Naive thymus-derived CD8-positive, alpha-beta T cell (primary cell): Measurements from ENCODE around the gene ANKRD13D. TPM values are rescaled to one million over a fixed set of nuclear protein-coding genes. Genes with fewer than 3 reads are reported as not detected.
A peak's percentile ranks its signal among the peaks of the same experiment; 100 is the strongest.

Experiments
- ATAC-seq, 2 donors: fragments of 150-1000 bp; cut with Tn5 transposase in 1 of 2; sonication (Bioruptor Pico), chemical (Tn5 transposase) in 1 of 2; 1 replicate in 1 of 2; 2 replicates in 1 of 2; pipeline ENCODE4 v1.10.0; 2021; ENCODE audit warnings: mild to moderate bottlenecking in 2 of 2, moderate library complexity in 2 of 2
- POLR2A ChIA-PET: fragments of 350-600 bp; sonication (Branson Sonifier 250); formaldehyde crosslinking; loops from one replicate; lab custom pipeline; 2021; ENCODE audit warnings: antibody characterized with exemption; lab: Charles Lee
- DNase-seq, 10 donors: peaks; one replicate each; pipeline versions ENCODE4 v3.0.0 to v3.0.0-alpha.2; 2020 to 2022
- H3K27ac Mint-ChIP-seq, 10 donors: one replicate each; pipeline ENCODE4 v1.8.0; 2020 to 2022; ENCODE audit warnings: mild to moderate bottlenecking in 10 of 10, mixed read lengths in 10 of 10, moderate library complexity in 4 of 10, inconsistent platforms in 1 of 10
- H3K27me3 Mint-ChIP-seq, 5 donors: one replicate each; pipeline ENCODE4 v1.8.0; 2021 to 2022; ENCODE audit warnings: mixed read lengths in 5 of 5
- H3K36me3 Mint-ChIP-seq, 3 donors: one replicate each; pipeline ENCODE4 v1.8.0; 2020 to 2022; ENCODE audit warnings: mixed read lengths in 3 of 3, mild to moderate bottlenecking in 2 of 3, inconsistent platforms in 1 of 3
- H3K4me1 Mint-ChIP-seq, 4 donors: one replicate each; pipeline ENCODE4 v1.8.0; 2021 to 2022; ENCODE audit warnings: mixed read lengths in 4 of 4
- H3K4me3 Mint-ChIP-seq, 10 donors: one replicate each; pipeline ENCODE4 v1.8.0; 2020 to 2022; ENCODE audit warnings: mild to moderate bottlenecking in 10 of 10, mixed read lengths in 10 of 10, moderate library complexity in 6 of 10, inconsistent platforms in 1 of 10
- H3K9me3 Mint-ChIP-seq, 9 donors: one replicate each; pipeline ENCODE4 v1.8.0; 2020 to 2022; ENCODE audit warnings: mixed read lengths in 9 of 9, mild to moderate bottlenecking in 3 of 9, inconsistent platforms in 1 of 9, moderate library complexity in 1 of 9
- polyA plus RNA-seq, 3 donors: library from polyadenylated mRNA; unstranded; fragments of 300-500 nt; fragmentation: Illumina TruSeq; gene quantifications; one replicate each; pipeline ENCODE4 v1.2.3, GENCODE V29; 2021
- total RNA-seq, 8 experiments: library from RNA in 2 of 8; stranded (reverse) in 2 of 8; gene quantifications; one replicate each; pipeline ENCODE4 v1.2.3 and lab custom pipeline; 2021 to 2026

The ANKRD13D gene
- 100 to 1,000 TPM; 189 to 206 TPM for total RNA-seq
- 10 to 100 TPM in 2 of 3 donors, 1 to 10 TPM in 1; 6.0 to 18.3 (median 10.1) TPM for polyA plus RNA-seq
- 55.0 to 164 (median 104) reads per million in 6 experiments for total RNA-seq (lab: John Stamatoyannopoulos, UW)

DNA sequence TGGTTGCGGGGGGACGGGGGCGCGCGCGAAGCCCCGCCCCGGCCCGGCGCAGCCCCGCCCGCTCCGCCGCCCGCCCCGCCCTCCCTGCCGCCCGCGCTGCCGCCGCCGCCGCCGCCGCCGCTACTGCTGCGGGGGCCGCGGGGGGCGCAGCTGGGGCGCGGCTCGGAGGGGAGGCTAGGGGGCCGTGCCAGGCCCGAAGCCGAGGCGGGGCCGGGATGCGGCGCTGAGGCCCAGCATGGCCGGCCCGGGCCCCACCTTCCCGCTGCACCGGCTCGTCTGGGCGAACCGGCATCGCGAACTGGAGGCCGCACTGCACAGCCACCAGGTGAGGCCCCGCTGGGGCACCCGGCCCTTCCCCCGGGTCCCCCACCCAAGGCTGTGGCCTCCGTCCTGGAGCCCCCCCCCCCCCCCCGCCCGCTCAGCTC lies at the start of gene ANKRD13D:
Gene ANKRD13D (plus strand): TSS at position 78 of the 425 bp plus-strand sequence. CDS start 158 bp downstream, at position 236.
- ATAC-seq (peak; percentile 44 to 46), DNase-seq (peak in 2 of 10 donors; percentile 73)
- Mint-ChIP-seq H3K4me1 (peaks cover 24 to 77% (median 62%) of the 10 kb centered on the region in 4 donors), H3K36me3 (peaks cover 0 to 54% (median 9%) of the 10 kb centered on the region in 3 donors), H3K27me3 (no peaks in the 10 kb centered on the region), H3K27ac (peak within 1 kb of the TSS; percentile 97 to 100 (median 98)), H3K4me3 (peak within 1 kb of the TSS; percentile 87 to 93 (median 90)), H3K9me3 (no peaks in the 10 kb centered on the region)
- POLR2A ChIA-PET, result interaction anchor here (1.1 to 49.2 kb wide), 14 partner anchors 10 to 194 kb away, joined by 3 to 2293 read pairs (median 10); partner anchors contain the start of genes AIP, ANKRD13D, GRK2 and KDM2A

DNA sequence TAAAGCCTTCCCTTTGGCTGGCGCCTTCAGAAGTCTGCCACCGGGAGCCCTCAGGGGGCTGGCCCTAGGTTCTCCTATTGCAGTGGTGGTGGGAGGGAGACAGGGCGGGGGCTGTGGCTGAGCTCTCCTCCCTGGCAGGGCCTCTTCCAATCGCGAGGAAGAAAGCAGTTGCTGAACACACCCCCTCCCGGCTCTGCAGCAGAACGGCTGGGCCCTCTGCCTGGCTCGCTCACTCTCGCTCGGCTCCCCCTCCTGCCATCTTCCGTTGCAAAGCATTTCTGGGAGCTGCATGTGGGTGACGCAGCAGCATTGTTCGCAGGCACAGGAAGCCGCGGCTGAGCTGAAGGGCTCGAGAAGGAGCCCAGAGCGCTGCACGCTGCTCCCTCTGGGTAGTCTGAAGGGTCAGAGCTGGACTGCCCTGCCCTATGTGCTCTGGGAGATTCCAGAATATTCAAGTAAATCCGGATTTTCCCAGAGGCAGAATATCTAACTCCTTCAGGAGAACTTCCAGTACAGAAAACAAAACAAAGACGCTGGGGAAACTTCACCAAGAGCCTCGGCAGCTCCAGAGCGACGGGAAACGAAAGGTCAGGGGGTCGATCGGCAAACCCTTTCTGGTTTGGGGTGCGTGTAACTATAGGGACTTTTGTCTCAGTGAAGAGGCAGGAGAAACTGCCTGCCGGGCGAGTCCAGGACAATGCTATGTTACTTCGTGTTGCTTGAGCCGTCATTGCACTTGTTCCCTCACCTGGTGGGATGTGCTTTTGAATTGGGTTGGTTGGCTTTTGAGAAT lies 49.1 kb upstream of the ANKRD13D start:
- Mint-ChIP-seq H3K27ac (peak overlapping the region; percentile 97 to 100 (median 100)), H3K4me1 (peaks cover 37 to 61% (median 54%) of the 10 kb centered on the region in 4 donors)

DNA sequence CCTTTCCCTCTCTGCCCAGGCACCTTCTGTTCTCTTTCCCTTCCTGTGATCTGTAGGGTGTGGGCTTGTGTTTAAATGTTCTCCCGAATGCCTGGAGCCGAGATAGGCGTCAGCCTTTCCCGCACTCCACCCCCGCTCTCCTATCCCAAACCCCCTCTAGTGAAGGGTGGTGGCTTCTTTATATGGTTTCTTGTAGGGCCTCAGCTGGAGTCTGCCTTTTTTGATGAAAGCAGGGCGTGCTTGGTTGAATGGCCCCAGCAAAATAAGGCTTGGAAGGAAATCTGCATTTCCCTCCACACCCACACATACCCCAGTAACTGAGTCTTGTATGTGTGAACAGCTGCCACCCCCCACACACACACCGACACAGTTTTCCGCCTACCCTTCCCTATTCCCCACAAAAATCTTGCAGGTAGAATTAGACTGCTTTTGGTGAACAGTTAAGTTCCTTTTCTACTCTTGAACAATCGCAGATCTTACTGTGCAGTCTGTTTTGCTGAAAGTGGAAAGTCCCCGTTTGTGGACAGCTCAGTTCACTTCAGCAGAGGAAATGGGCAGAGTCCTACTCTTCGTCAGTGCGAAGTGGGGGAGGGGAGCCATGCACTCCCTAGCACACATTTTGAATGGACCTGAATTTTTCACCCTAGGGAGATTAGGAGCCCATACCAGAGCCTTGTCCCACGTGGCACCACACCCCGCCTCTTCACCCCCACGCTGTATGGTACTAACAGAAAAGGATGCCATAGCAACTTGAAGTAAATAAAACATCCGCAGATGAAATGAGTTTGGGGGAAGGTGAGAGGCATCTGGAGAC lies 48.3 kb upstream of the ANKRD13D start:
- Mint-ChIP-seq H3K27me3 (no peaks in the 10 kb centered on the region), H3K4me1 (peaks cover 42 to 66% (median 59%) of the 10 kb centered on the region in 4 donors), H3K9me3 (no peaks in the 10 kb centered on the region), H3K27ac (peak overlapping the region; percentile 97 to 100 (median 100)), H3K4me3 (peak overlapping the region; percentile 94 to 100 (median 98)), H3K36me3 (peaks cover 8 to 49% (median 15%) of the 10 kb centered on the region in 3 donors)
- DNase-seq (peak; percentile 68 to 91 (median 84)), ATAC-seq (peak; percentile 39 to 54)
- POLR2A ChIA-PET, result interaction anchor here (0.6 to 3.0 kb wide), 30 partner anchors 10 to 847 kb away, joined by 3 to 34 read pairs (median 6); partner anchors contain the start of genes ANKRD13D, GRK2, KDM2A and POLD4

More for the DNA sequence above, 49.1 kb upstream of the ANKRD13D start:
- H3K9me3 Mint-ChIP-seq, result no peaks in the 10 kb centered on the region
- DNase-seq, result peak; percentile 87 to 98 (median 96)
- peak overlapping the region; percentile 94 to 100 (median 98) for H3K4me3 Mint-ChIP-seq
- peak; percentile 85 to 86 for ATAC-seq
- H3K27me3 Mint-ChIP-seq, result no peaks in the 10 kb centered on the region
- peaks cover 8 to 43% (median 13%) of the 10 kb centered on the region in 3 donors for H3K36me3 Mint-ChIP-seq
- POLR2A ChIA-PET, result interaction anchor here (0.6 to 3.0 kb wide), 34 partner anchors 9 to 848 kb away, joined by 3 to 34 read pairs (median 5); partner anchors contain the start of genes ANKRD13D, CLCF1, GRK2 and GSTP1

DNA sequence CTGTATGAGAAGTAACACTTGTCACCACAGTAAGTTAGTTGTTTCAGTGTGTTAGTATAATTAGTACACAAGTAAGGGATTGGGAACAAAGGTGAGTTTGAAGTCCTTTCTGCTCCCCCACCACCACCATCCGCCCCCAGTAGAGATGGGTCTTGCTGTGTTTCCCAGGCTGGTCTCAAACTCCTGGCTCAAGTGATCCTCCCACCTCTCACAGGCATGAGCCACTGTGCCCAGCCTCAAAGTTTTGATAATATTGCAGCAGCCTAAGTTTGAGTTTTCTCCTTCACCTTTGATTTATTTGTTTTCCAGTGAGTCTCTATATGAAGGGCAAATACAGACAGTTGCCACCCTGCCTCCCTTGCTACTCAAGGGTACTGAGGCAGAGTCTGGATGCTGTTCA lies 46.6 kb upstream of the ANKRD13D start:
- POLR2A ChIA-PET, result interaction anchor here (0.6 to 1.0 kb wide), 3 partner anchors 11 to 410 kb away, joined by 3 to 6 read pairs (median 4); no protein-coding TSS in a partner anchor
- Mint-ChIP-seq H3K4me1 (peaks cover 42 to 70% (median 61%) of the 10 kb centered on the region in 4 donors), H3K36me3 (peaks cover 8 to 65% (median 15%) of the 10 kb centered on the region in 3 donors)

DNA sequence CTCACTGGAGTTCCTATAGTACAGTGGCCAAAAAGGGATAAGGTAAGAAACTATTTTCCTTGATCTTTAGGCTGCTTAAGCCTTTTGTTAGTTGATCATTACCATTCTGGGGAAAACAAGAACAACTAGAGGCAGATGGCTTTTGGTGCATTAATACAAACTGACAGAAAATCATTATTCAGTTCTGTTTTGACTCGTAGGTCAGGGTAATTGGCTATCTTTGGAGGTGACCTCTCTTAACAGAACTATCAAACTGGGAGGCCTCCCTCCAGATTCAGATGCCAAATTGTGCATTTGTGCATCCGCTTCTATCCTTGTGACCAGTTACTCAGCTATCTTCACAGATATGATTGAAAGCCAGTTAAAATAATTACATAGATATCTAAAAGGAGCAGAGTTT lies 46.1 kb upstream of the ANKRD13D start:
- H3K4me1 Mint-ChIP-seq, result peaks cover 42 to 70% (median 61%) of the 10 kb centered on the region in 4 donors

More for the DNA sequence above, 46.6 kb upstream of the ANKRD13D start:
- Mint-ChIP-seq H3K27ac (peak overlapping the region; percentile 82 to 100 (median 98)), H3K9me3 (no peaks in the 10 kb centered on the region), H3K27me3 (no peaks in the 10 kb centered on the region), H3K4me3 (peak overlapping the region; percentile 86 to 100 (median 98))
- ATAC-seq (no peak), DNase-seq (no peak)

DNA sequence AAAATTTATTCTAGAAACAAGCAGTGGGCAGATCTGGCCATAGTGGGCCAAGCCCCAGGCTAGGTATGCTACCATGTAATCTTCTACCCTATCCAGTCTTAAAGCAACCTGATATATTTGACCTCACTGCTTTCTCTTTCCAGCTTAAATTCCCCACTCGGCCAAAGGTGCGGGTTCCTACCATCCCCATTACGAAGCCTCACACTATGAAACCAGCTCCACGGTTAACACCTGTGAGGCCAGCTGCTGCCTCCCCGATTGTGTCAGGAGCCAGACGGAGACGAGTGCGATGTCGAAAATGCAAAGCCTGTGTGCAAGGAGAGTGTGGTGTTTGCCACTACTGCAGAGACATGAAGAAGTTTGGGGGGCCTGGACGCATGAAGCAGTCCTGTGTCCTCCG lies 44.1 kb upstream of the ANKRD13D start:
- Mint-ChIP-seq H3K4me1 (peaks cover 29 to 55% (median 49%) of the 10 kb centered on the region in 4 donors), H3K27ac (peak overlapping the region in 9 of 10 donors; percentile 12 to 88 (median 46)), H3K27me3 (no peaks in the 10 kb centered on the region), H3K36me3 (peaks cover 6 to 90% (median 29%) of the 10 kb centered on the region in 3 donors), H3K9me3 (no peaks in the 10 kb centered on the region), H3K4me3 (peak overlapping the region in 1 of 10 donors; percentile 56)
- POLR2A ChIA-PET, result interaction anchor here (0.7 to 1.4 kb wide), 3 partner anchors 23 to 77 kb away, joined by 3 to 4 read pairs (median 4); no protein-coding TSS in a partner anchor
- ATAC-seq, result no peak
- no peak for DNase-seq

More for the DNA sequence above, 46.1 kb upstream of the ANKRD13D start:
- H3K4me3 Mint-ChIP-seq, result peak overlapping the region; percentile 86 to 100 (median 98)
- ATAC-seq, result no peak
- no peak for DNase-seq
- H3K9me3 Mint-ChIP-seq, result no peaks in the 10 kb centered on the region
- peak overlapping the region; percentile 82 to 100 (median 98) for H3K27ac Mint-ChIP-seq
- peaks cover 8 to 70% (median 18%) of the 10 kb centered on the region in 3 donors for H3K36me3 Mint-ChIP-seq
- POLR2A ChIA-PET, result interaction anchor here (0.6 to 1.1 kb wide), 5 partner anchors 10 to 410 kb away, joined by 3 to 6 read pairs (median 3); no protein-coding TSS in a partner anchor
- no peaks in the 10 kb centered on the region for H3K27me3 Mint-ChIP-seq

DNA sequence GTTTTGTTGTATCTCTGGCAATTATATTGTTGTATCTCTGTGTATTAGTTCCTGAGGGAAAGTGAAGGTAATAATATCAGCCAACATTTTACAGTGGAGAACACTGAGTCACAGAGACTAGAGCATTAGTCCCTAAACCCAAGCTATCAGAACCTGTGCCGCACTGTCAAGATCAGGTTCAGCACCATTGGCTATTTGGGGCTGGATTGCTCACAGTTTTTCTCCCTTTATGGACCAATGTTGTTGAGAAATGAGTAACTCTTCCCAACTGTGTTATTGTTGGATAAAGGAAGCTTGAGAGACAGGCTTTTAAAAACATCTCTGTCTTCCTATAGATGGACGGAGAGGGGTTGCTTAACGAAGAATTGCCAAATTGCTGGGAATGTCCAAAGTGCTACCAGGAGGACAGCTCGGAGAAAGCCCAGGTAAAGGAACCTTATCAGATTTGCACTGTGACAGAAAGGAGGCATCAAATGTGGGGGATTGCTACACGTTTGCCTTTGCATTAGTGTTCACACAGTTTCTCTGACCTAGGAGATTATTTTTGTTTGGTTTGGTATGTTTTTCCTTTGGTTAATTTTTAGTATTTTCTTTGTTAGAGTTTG lies 41.1 kb upstream of the ANKRD13D start:
- Mint-ChIP-seq H3K27me3 (no peaks in the 10 kb centered on the region), H3K27ac (peak overlapping the region in 9 of 10 donors; percentile 32 to 80 (median 61)), H3K4me1 (peaks cover 22 to 57% (median 37%) of the 10 kb centered on the region in 4 donors), H3K36me3 (peaks cover 0 to 99% (median 27%) of the 10 kb centered on the region in 3 donors), H3K4me3 (no peak overlapping the region), H3K9me3 (peaks cover 0 to 2% (median 0%) of the 10 kb centered on the region in 9 donors)
- ATAC-seq, result no peak
- no peak for DNase-seq
- POLR2A ChIA-PET, result interaction anchor here (0.6 to 2.2 kb wide), 4 partner anchors 10 to 407 kb away, joined by 3 to 5 read pairs (median 4); no protein-coding TSS in a partner anchor

DNA sequence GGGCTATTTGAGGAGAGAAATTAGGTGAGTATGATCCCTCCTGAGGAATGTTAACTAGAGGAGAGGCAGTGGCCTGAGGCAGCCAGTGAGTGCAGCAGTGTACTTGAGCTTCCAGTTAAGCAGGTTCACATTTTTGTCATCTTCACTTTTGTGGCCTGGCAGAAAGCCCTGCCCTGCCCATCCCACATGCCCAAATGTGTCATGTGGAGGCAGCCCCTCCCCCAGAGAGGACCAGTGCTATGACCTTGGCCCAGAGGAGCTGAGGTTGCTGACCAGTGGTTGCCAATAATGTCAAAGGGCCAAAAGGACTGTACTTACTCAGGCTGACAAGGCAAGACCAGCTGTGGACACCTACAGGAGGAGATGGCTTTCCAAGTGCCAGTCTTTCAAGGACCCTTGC lies 40.5 kb upstream of the ANKRD13D start:
- Mint-ChIP-seq H3K9me3 (peaks cover 0 to 2% (median 0%) of the 10 kb centered on the region in 9 donors), H3K4me3 (no peak overlapping the region), H3K27ac (peak overlapping the region in 6 of 10 donors; percentile 18 to 75 (median 50)), H3K4me1 (peaks cover 21 to 57% (median 37%) of the 10 kb centered on the region in 4 donors), H3K36me3 (peaks cover 0 to 99% (median 21%) of the 10 kb centered on the region in 3 donors), H3K27me3 (no peaks in the 10 kb centered on the region)
- POLR2A ChIA-PET, result interaction anchor here (0.8 to 2.2 kb wide), 3 partner anchors 9 to 103 kb away, joined by 3 to 5 read pairs (median 4); no protein-coding TSS in a partner anchor
- no peak for ATAC-seq
- no peak for DNase-seq

DNA sequence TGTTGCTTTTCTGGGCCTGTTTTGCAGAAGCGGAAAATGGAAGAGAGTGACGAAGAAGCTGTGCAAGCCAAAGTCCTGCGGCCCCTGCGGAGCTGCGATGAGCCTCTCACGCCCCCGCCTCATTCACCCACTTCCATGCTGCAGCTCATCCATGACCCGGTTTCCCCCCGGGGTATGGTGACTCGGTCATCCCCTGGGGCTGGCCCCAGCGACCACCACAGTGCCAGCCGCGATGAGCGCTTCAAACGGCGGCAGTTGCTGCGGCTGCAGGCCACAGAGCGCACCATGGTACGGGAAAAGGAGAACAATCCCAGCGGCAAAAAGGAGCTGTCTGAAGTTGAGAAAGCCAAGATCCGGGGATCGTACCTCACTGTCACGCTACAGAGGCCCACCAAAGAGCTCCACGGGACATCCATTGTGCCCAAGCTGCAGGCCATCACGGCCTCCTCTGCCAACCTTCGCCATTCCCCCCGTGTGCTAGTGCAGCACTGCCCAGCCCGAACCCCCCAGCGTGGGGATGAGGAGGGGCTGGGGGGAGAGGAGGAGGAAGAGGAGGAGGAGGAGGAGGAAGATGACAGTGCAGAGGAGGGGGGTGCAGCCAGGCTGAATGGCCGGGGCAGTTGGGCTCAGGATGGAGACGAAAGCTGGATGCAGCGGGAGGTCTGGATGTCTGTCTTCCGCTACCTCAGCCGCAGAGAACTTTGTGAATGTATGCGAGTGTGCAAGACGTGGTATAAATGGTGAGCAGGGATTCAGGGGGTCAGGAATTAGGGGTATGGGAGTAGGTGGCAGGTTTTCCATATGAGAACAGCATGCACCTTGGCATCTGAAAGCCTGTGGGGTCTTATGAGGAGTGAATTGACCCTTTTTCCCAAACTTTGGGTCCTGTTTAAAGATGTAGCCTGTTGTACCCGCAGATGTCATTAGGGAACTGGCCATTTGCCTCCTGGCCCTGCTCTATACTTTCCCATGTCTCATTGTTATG lies 38.8 kb upstream of the ANKRD13D start:
- H3K4me1 Mint-ChIP-seq, result peaks cover 16 to 56% (median 32%) of the 10 kb centered on the region in 4 donors
- peak overlapping the region in 6 of 10 donors; percentile 4 to 74 (median 24) for H3K27ac Mint-ChIP-seq
- H3K9me3 Mint-ChIP-seq, result peaks cover 0 to 2% (median 0%) of the 10 kb centered on the region in 9 donors
- peak overlapping the region in 1 of 10 donors; percentile 29 for H3K4me3 Mint-ChIP-seq
- H3K36me3 Mint-ChIP-seq, result peaks cover 0 to 99% (median 22%) of the 10 kb centered on the region in 3 donors
- POLR2A ChIA-PET, result interaction anchor here (0.6 to 2.7 kb wide), 3 partner anchors 10 to 176 kb away, joined by 4 to 17 read pairs (median 5); no protein-coding TSS in a partner anchor
- no peaks in the 10 kb centered on the region for H3K27me3 Mint-ChIP-seq
- ATAC-seq (no peak), DNase-seq (no peak)

DNA sequence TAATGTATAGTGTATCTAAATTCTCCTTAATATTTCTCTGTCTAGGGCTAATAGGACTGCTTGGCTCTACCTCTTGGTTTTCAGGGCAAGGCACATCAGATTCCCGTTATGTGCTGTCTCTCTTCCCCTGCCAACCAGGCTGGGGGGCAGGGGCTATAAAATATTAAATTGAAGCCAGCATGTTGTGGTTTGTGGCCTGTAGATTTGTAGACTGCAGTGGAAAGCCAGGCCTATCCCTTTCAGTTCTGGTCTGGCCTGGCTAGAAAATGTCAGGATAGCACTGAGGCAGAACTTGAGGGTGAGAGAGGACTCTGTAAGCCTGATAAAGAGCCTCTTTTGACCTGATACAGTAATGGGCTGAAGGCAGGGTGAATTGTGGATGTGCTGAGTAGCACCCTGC lies 37.3 kb upstream of the ANKRD13D start:
- ATAC-seq (no peak), DNase-seq (no peak)
- Mint-ChIP-seq H3K9me3 (peaks cover 0 to 2% (median 0%) of the 10 kb centered on the region in 9 donors), H3K4me1 (peaks cover 20 to 50% (median 30%) of the 10 kb centered on the region in 4 donors), H3K27ac (peak overlapping the region in 8 of 10 donors; percentile 9 to 86 (median 70)), H3K36me3 (peaks cover 0 to 97% (median 22%) of the 10 kb centered on the region in 3 donors), H3K4me3 (no peak overlapping the region), H3K27me3 (no peaks in the 10 kb centered on the region)
- POLR2A ChIA-PET, result interaction anchor here (0.6 to 3.2 kb wide), 5 partner anchors 10 to 38 kb away, joined by 3 to 24 read pairs (median 16); partner anchors contain the start of gene ANKRD13D
